CD4-positive, alpha-beta T cell (primary cell): Measurements from ENCODE around the gene FSTL4. TPM values are rescaled to one million over a fixed set of nuclear protein-coding genes. Genes with fewer than 3 reads are reported as not detected.
A peak's percentile ranks its signal among the peaks of the same experiment; 100 is the strongest.

ENCODE experiments used
- ATAC-seq: fragments of 200-7000 bp; cut with Tn5 transposase; one replicate; pipeline ENCODE4 v1.10.0; 2022; ENCODE audit warnings: mild to moderate bottlenecking; ENCODE audit not compliant: poor library complexity
- CTCF ChIA-PET: fragments of 350-600 bp; sonication (Branson Sonifier 250); formaldehyde crosslinking; loops from one replicate; lab custom pipeline; 2021; ENCODE audit warnings: antibody characterized with exemption, inconsistent platforms; lab: Charles Lee
- POLR2A ChIA-PET: fragments of 350-600 bp; sonication (Branson Sonifier 250); formaldehyde crosslinking; loops from one replicate; lab custom pipeline; 2021; ENCODE audit warnings: antibody characterized with exemption, inconsistent platforms; lab: Charles Lee
- DNase-seq, 14 experiments: peaks; one replicate each; pipeline ENCODE4 v3.0.0-alpha.2; 2013 to 2020; ENCODE audit warnings: mixed read lengths in 2 of 14
- H3K27ac ChIP-seq, 2 donors: one replicate each; pipeline versions ENCODE4 v1.5.1 to v1.7.0; 2013; ENCODE audit warnings: low read length in 2 of 2, low read depth in 1 of 2, mild to moderate bottlenecking in 1 of 2
- H3K27me3 ChIP-seq, 2 experiments: 1 replicate in 1 of 2; 2 replicates in 1 of 2; pipeline versions ENCODE4 v1.6.1 to v1.7.0; 2013; ENCODE audit warnings: low read length in 2 of 2, control low read depth in 1 of 2, mild to moderate bottlenecking in 1 of 2, moderate library complexity in 1 of 2; ENCODE audit not compliant: insufficient read depth in 2 of 2, control insufficient read depth in 1 of 2
- H3K36me3 ChIP-seq: one replicate; pipeline ENCODE4 v1.6.1; 2013; ENCODE audit warnings: low read length, control low read depth; ENCODE audit not compliant: insufficient read depth
- H3K4me1 ChIP-seq: one replicate; pipeline ENCODE4 v1.6.1; 2013; ENCODE audit warnings: low read length, control low read depth; ENCODE audit not compliant: insufficient read depth
- H3K4me3 ChIP-seq: one replicate; pipeline ENCODE4 v1.5.1; 2013; ENCODE audit warnings: mild to moderate bottlenecking, low read length, moderate library complexity
- H3K9me3 ChIP-seq, 2 experiments: 1 replicate in 1 of 2; 2 replicates in 1 of 2; pipeline versions ENCODE4 v1.6.1 to v1.7.0; 2013; ENCODE audit warnings: low read length in 2 of 2, mild to moderate bottlenecking in 2 of 2, control low read depth in 1 of 2, moderate library complexity in 1 of 2; ENCODE audit not compliant: control insufficient read depth in 1 of 2, insufficient read depth in 1 of 2
- H3K27ac Mint-ChIP-seq: one replicate; pipeline ENCODE4 v1.8.0; 2020; ENCODE audit warnings: mixed read lengths
- H3K27me3 Mint-ChIP-seq: one replicate; pipeline ENCODE4 v1.8.0; 2021; ENCODE audit warnings: mixed read lengths
- H3K36me3 Mint-ChIP-seq: one replicate; pipeline ENCODE4 v1.8.0; 2021; ENCODE audit warnings: low read depth, mixed read lengths
- H3K4me1 Mint-ChIP-seq: one replicate; pipeline ENCODE4 v1.8.0; 2021; ENCODE audit warnings: low read depth, mixed read lengths
- H3K4me3 Mint-ChIP-seq: one replicate; pipeline ENCODE4 v1.8.0; 2020; ENCODE audit warnings: mild to moderate bottlenecking, mixed read lengths
- H3K9me3 Mint-ChIP-seq: one replicate; pipeline ENCODE4 v1.8.0; 2020; ENCODE audit warnings: mixed read lengths
- intact Hi-C, 2 experiments: fragments of 100-400 bp; cut with DNase I in 1 of 2; cut with micrococcal nuclease in 1 of 2; formaldehyde crosslinking; loops; one replicate each; pipeline versions ENCODE4 v1.15.1 to v1.9.0; 2023 to 2025; cut with DNase I, micrococcal nuclease
- total RNA-seq, 174 experiments: library from RNA in 2 of 174; stranded (reverse) in 2 of 174; gene quantifications; one replicate each; pipeline ENCODE4 v1.2.3 and lab custom pipeline; 2021 to 2026
- TF ChIP-seq, protein P1 (sequence below): fragments of 200-600 bp; IDR thresholded peaks from one replicate; pipeline ENCODE4 v1.8.0; 2022; ENCODE audit warnings: antibody characterized with exemption, mild to moderate bottlenecking

Gene FSTL4
- total RNA-seq, 2 experiments from 2014 or later: not detected

GRCh38 chr5:133247881-133248624 lies 364.3 kb downstream of the FSTL4 start:
- ChIA-PET CTCF (no interaction called here), POLR2A (interaction anchor here (0.7 kb wide), 1 partner anchor 141 kb away, joined by 3 read pairs; no protein-coding TSS in a partner anchor)
- no peaks in the 10 kb centered on the region for H3K36me3 Mint-ChIP-seq
- Histone ChIP-seq H3K9me3 (no peaks in the 10 kb centered on the region), H3K36me3 (no peaks in the 10 kb centered on the region), H3K27me3 (no peaks in the 10 kb centered on the region), H3K4me3 (no peak overlapping the region), H3K27ac (no peak overlapping the region), H3K4me1 (peaks cover 11% of the 10 kb centered on the region)
- intact Hi-C loops: no loop called here
- no peak for ATAC-seq
- H3K27me3 Mint-ChIP-seq: no peaks in the 10 kb centered on the region
- H3K9me3 Mint-ChIP-seq: no peaks in the 10 kb centered on the region
- H3K4me3 Mint-ChIP-seq: no peak overlapping the region
- DNase-seq: peak in 1 of 14 experiments; percentile 23
- H3K27ac Mint-ChIP-seq: no peak overlapping the region
- peaks cover 12% of the 10 kb centered on the region for H3K4me1 Mint-ChIP-seq
- TF ChIP-seq, protein P1, sequence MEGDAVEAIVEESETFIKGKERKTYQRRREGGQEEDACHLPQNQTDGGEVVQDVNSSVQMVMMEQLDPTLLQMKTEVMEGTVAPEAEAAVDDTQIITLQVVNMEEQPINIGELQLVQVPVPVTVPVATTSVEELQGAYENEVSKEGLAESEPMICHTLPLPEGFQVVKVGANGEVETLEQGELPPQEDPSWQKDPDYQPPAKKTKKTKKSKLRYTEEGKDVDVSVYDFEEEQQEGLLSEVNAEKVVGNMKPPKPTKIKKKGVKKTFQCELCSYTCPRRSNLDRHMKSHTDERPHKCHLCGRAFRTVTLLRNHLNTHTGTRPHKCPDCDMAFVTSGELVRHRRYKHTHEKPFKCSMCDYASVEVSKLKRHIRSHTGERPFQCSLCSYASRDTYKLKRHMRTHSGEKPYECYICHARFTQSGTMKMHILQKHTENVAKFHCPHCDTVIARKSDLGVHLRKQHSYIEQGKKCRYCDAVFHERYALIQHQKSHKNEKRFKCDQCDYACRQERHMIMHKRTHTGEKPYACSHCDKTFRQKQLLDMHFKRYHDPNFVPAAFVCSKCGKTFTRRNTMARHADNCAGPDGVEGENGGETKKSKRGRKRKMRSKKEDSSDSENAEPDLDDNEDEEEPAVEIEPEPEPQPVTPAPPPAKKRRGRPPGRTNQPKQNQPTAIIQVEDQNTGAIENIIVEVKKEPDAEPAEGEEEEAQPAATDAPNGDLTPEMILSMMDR: no peak

GRCh38 chr5:133247151-133247709 lies 365.1 kb downstream of the FSTL4 start:
- no peaks in the 10 kb centered on the region for H3K36me3 Mint-ChIP-seq
- TF ChIP-seq, protein P1: no peak
- H3K36me3 ChIP-seq: no peaks in the 10 kb centered on the region
- peaks cover 12% of the 10 kb centered on the region for H3K4me1 Mint-ChIP-seq
- no peaks in the 10 kb centered on the region for H3K27me3 Mint-ChIP-seq
- ChIA-PET POLR2A (no interaction called here), CTCF (no interaction called here)
- intact Hi-C loops: no loop called here
- DNase-seq (no peak), ATAC-seq (no peak)
- no peak overlapping the region for H3K4me3 Mint-ChIP-seq
- H3K27ac ChIP-seq: no peak overlapping the region
- H3K4me1 ChIP-seq: peaks cover 11% of the 10 kb centered on the region
- H3K4me3 ChIP-seq: no peak overlapping the region
- H3K27ac Mint-ChIP-seq: no peak overlapping the region
- no peaks in the 10 kb centered on the region for H3K27me3 ChIP-seq
- no peaks in the 10 kb centered on the region for H3K9me3 Mint-ChIP-seq
- H3K9me3 ChIP-seq: no peaks in the 10 kb centered on the region

DNA sequence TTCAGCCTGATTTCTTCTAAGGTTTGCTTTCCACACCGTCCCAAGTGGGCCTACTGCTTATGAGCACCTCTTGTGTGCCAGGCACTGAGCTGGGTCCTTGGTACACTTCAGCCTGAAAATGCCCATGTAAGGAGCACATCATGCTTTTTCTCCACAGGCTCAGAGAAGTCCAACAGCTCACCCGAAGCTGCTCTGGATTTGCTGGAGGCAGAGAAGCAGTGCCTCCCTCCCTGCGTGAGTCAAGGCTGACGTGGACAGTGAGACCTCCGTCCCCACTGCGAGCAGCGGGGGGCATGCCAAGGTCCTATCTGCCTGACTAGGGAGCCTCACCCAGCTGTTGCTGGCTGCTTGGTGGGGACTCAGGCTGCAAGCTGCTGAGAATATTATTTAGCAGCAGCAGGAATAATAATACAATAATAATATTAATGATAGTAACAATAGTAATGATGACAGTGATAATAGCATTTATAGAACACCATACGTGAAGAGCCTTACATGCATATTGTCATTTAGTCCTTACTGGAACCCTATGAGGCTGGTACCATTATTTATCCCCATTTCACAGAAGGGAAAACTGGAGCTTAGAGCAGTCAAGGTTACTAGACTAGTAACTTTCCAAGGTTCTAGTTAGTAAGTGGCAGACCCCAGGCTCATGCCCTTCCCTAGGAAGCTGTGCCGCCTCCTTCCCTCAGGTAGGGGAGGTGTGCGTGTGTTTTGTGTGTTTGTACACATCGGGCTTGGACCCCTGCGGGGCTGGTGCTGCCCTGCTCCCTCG lies 365.8 kb downstream of the FSTL4 start:
- peaks cover 11% of the 10 kb centered on the region for H3K4me1 ChIP-seq
- Mint-ChIP-seq H3K27ac (peak overlapping the region; percentile 49), H3K4me1 (peaks cover 12% of the 10 kb centered on the region), H3K4me3 (no peak overlapping the region), H3K9me3 (no peaks in the 10 kb centered on the region), H3K36me3 (no peaks in the 10 kb centered on the region), H3K27me3 (no peaks in the 10 kb centered on the region)
- intact Hi-C loops: no loop called here
- no peaks in the 10 kb centered on the region for H3K9me3 ChIP-seq
- H3K36me3 ChIP-seq: no peaks in the 10 kb centered on the region
- ATAC-seq (no peak), DNase-seq (no peak)
- H3K27me3 ChIP-seq: no peaks in the 10 kb centered on the region
- ChIA-PET POLR2A (no interaction called here), CTCF (no interaction called here)
- no peak overlapping the region for H3K27ac ChIP-seq
- TF ChIP-seq, protein P1: no peak
- H3K4me3 ChIP-seq: no peak overlapping the region
